Colonic mucosa (tissue), 4 donors: ENCODE measurements around the gene CAPZA2. TPM values are rescaled to one million over a fixed set of nuclear protein-coding genes. Genes with fewer than 3 reads are reported as not detected.

Experiments used
- DNase-seq: peaks from one replicate; pipeline ENCODE4 v3.0.0-alpha.2; 2020
- H3K27ac ChIP-seq: fragments of 200-600 bp; one replicate; pipeline ENCODE4 v1.8.0; 2021
- H3K27me3 ChIP-seq: fragments of 200-600 bp; one replicate; pipeline ENCODE4 v1.8.0; 2021
- H3K36me3 ChIP-seq: fragments of 200-600 bp; one replicate; pipeline ENCODE4 v1.8.0; 2021
- H3K4me1 ChIP-seq: fragments of 200-600 bp; one replicate; pipeline ENCODE4 v1.8.0; 2021; ENCODE audit warnings: mild to moderate bottlenecking
- H3K4me3 ChIP-seq: fragments of 200-600 bp; one replicate; pipeline ENCODE4 v1.8.0; 2021
- H3K9ac ChIP-seq, 2 donors: one replicate each; pipeline ENCODE4 v1.7.0; 2013; ENCODE audit warnings: control low read depth in 2 of 2, low read depth in 2 of 2, low read length in 2 of 2
- H3K9me3 ChIP-seq: fragments of 200-600 bp; one replicate; pipeline ENCODE4 v1.8.0; 2021
- CTCF ChIP-seq: fragments of 200-600 bp; IDR thresholded peaks from one replicate; pipeline ENCODE4 v1.8.0; 2022; ENCODE audit warnings: antibody characterized with exemption, mild to moderate bottlenecking
- intact Hi-C: fragments of 100-400 bp; cut with DNase I; formaldehyde crosslinking; loops from one replicate; pipeline ENCODE4 v1.14.1; 2022
- total RNA-seq, 2 donors: library from RNA; stranded (reverse); fragmentation: NEBNext Ultra II Directional in 1 of 2; extraction: Animal tissue kit (Norgen Biotek cat#: 25700) in 1 of 2; gene quantifications; one replicate each; pipeline ENCODE4 v1.2.1, GENCODE V29; 2021
- donor health status: healthy.
- donor health status: DM: no; HTN: no; CAD: no.
- donor health status: DM: no; HTN: no; CAD: no.

CAPZA2 gene
- total RNA-seq, 2 donors from 2014 or later, result 186 to 323 TPM

- Histone ChIP-seq H3K36me3 (no peaks in the 10 kb centered on the region), H3K9me3 (no peaks in the 10 kb centered on the region), H3K27ac (no peak overlapping the region), H3K27me3 (no peaks in the 10 kb centered on the region), H3K4me1 (no peaks in the 10 kb centered on the region), H3K9ac (no peak overlapping the region), H3K4me3 (no peak overlapping the region)
- no peak for TF ChIP-seq CTCF
- intact Hi-C loops, result no loop called here
- DNase-seq, result no peak
Observed at GRCh38 chr7:116885724-116886123, 23.3 kb downstream of the CAPZA2 start.

- intact Hi-C loops, result no loop called here
- no peak overlapping the region for H3K4me3 ChIP-seq
- no peak overlapping the region for H3K27ac ChIP-seq
- TF ChIP-seq CTCF, result no peak
- no peak for DNase-seq
- H3K27me3 ChIP-seq, result no peaks in the 10 kb centered on the region
- no peaks in the 10 kb centered on the region for H3K9me3 ChIP-seq
- H3K4me1 ChIP-seq, result no peaks in the 10 kb centered on the region
- no peaks in the 10 kb centered on the region for H3K36me3 ChIP-seq
- H3K9ac ChIP-seq, result no peak overlapping the region
Observed at GRCh38 chr7:116886543-116887156, 24.3 kb downstream of the CAPZA2 start.

- H3K9me3 ChIP-seq, result no peaks in the 10 kb centered on the region
- DNase-seq, result no peak
- no peak overlapping the region for H3K4me3 ChIP-seq
- H3K36me3 ChIP-seq, result no peaks in the 10 kb centered on the region
- no peak for TF ChIP-seq CTCF
- H3K4me1 ChIP-seq, result no peaks in the 10 kb centered on the region
- no peaks in the 10 kb centered on the region for H3K27me3 ChIP-seq
- intact Hi-C loops, result no loop called here
- no peak overlapping the region for H3K9ac ChIP-seq
- no peak overlapping the region for H3K27ac ChIP-seq
Observed at GRCh38 chr7:116888895-116889294, 26.5 kb downstream of the CAPZA2 start.

GRCh38 chr7:116895849-116896248 lies 33.5 kb downstream of the CAPZA2 start:
- H3K27ac ChIP-seq, result no peak overlapping the region
- H3K4me3 ChIP-seq, result no peak overlapping the region
- no peaks in the 10 kb centered on the region for H3K4me1 ChIP-seq
- H3K27me3 ChIP-seq, result no peaks in the 10 kb centered on the region
- no peaks in the 10 kb centered on the region for H3K36me3 ChIP-seq
- no peak for DNase-seq
- intact Hi-C loops, result no loop called here
- H3K9me3 ChIP-seq, result no peaks in the 10 kb centered on the region
- H3K9ac ChIP-seq, result no peak overlapping the region
- no peak for TF ChIP-seq CTCF

- no peak overlapping the region for H3K9ac ChIP-seq
- intact Hi-C loops, result no loop called here
- H3K9me3 ChIP-seq, result no peaks in the 10 kb centered on the region
- TF ChIP-seq CTCF, result no peak
- no peak overlapping the region for H3K27ac ChIP-seq
- H3K36me3 ChIP-seq, result no peaks in the 10 kb centered on the region
- H3K4me1 ChIP-seq, result no peaks in the 10 kb centered on the region
- H3K27me3 ChIP-seq, result no peaks in the 10 kb centered on the region
- no peak for DNase-seq
- no peak overlapping the region for H3K4me3 ChIP-seq
Observed at GRCh38 chr7:116897661-116898060, 35.3 kb downstream of the CAPZA2 start.
